Activated naive CD4-positive, alpha-beta T cell treated with anti-CD3 and anti-CD28 coated beads, Interleukin-2, amount 50 U/mL, for 72 hours (primary cell): ENCODE measurements around the gene TIMP2. TPM values are rescaled to one million over a fixed set of nuclear protein-coding genes. Genes with fewer than 3 reads are reported as not detected.
"Not testable (repeated sequence)": the region's sequence is repeated elsewhere in the genome, so short reads cannot be mapped to it uniquely, and the experiment has no call there.

Experiments used
- ATAC-seq, 2 donors: fragments of 150-1000 bp; cut with Tn5 transposase; 2 replicates each; pipeline ENCODE4 v1.10.0; 2021; ENCODE audit warnings: mild to moderate bottlenecking in 2 of 2, moderate library complexity in 2 of 2
- DNase-seq, 2 donors: peaks; one replicate each; pipeline ENCODE4 v3.0.0; 2021 to 2022; ENCODE audit warnings: low spot score in 2 of 2
- H3K27ac Mint-ChIP-seq, 2 donors: one replicate each; pipeline ENCODE4 v1.8.0; 2022; ENCODE audit warnings: mild to moderate bottlenecking in 2 of 2, mixed read lengths in 2 of 2
- H3K36me3 Mint-ChIP-seq, 2 donors: one replicate each; pipeline ENCODE4 v1.8.0; 2022; ENCODE audit warnings: mixed read lengths in 2 of 2
- H3K9me3 Mint-ChIP-seq, 2 donors: one replicate each; pipeline ENCODE4 v1.8.0; 2022; ENCODE audit warnings: mixed read lengths in 2 of 2
- total RNA-seq, 2 donors: library from RNA; stranded (reverse); gene quantifications; one replicate each; pipeline ENCODE4 v1.2.3, GENCODE V29; 2022

TIMP2 gene
- total RNA-seq, 2 donors from 2014 or later = 1.1 TPM

DNA sequence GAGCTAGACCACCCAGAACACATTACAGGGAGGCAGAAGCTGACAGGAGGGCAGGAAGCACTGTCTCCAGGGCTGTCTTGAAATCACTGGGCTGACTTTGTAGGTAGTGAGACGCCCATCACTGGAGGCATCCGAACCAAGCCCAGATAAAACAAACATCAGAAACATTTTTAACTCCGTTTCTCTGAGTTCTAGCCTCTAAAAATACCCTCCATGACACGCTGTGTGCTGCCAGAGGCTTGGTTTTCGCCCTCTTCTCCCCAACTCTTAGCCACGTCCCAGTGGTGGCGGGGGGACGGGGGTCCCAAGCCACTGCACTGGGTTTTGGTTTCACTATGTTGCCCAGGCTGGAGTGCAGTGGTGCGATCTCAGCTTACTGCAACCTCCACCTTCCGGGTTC, 23.4 kb downstream of the TIMP2 start:
- no peak overlapping the region for H3K27ac Mint-ChIP-seq
- no peaks in the 10 kb centered on the region for H3K36me3 Mint-ChIP-seq
- no peak for DNase-seq
- no peaks in the 10 kb centered on the region for H3K9me3 Mint-ChIP-seq
- no peak for ATAC-seq

GRCh38 chr17:78900816-78901215, 24.4 kb downstream of the TIMP2 start:
- Mint-ChIP-seq H3K36me3 (no peaks in the 10 kb centered on the region), H3K9me3 (no peaks in the 10 kb centered on the region), H3K27ac (no peak overlapping the region)
- ATAC-seq (no peak), DNase-seq (no peak)

- ATAC-seq (no peak), DNase-seq (no peak)
- Mint-ChIP-seq H3K36me3 (no peaks in the 10 kb centered on the region), H3K9me3 (no peaks in the 10 kb centered on the region), H3K27ac (no peak overlapping the region)
Measured at GRCh38 chr17:78899361-78900260, 25.6 kb downstream of the TIMP2 start.

GRCh38 chr17:78898947-78899346, 26.2 kb downstream of the TIMP2 start:
- no peak overlapping the region for H3K27ac Mint-ChIP-seq
- no peak for DNase-seq
- H3K9me3 Mint-ChIP-seq = no peaks in the 10 kb centered on the region
- no peak for ATAC-seq
- H3K36me3 Mint-ChIP-seq = no peaks in the 10 kb centered on the region

- Mint-ChIP-seq H3K36me3 (no peaks in the 10 kb centered on the region), H3K27ac (no peak overlapping the region), H3K9me3 (no peaks in the 10 kb centered on the region)
- ATAC-seq = no peak
- DNase-seq = no peak
Measured at GRCh38 chr17:78898075-78898836, 26.9 kb downstream of the TIMP2 start.

- Mint-ChIP-seq H3K36me3 (no peaks in the 10 kb centered on the region), H3K27ac (no peak overlapping the region)
Measured at GRCh38 chr17:78897664-78898047, 27.5 kb downstream of the TIMP2 start.

DNA sequence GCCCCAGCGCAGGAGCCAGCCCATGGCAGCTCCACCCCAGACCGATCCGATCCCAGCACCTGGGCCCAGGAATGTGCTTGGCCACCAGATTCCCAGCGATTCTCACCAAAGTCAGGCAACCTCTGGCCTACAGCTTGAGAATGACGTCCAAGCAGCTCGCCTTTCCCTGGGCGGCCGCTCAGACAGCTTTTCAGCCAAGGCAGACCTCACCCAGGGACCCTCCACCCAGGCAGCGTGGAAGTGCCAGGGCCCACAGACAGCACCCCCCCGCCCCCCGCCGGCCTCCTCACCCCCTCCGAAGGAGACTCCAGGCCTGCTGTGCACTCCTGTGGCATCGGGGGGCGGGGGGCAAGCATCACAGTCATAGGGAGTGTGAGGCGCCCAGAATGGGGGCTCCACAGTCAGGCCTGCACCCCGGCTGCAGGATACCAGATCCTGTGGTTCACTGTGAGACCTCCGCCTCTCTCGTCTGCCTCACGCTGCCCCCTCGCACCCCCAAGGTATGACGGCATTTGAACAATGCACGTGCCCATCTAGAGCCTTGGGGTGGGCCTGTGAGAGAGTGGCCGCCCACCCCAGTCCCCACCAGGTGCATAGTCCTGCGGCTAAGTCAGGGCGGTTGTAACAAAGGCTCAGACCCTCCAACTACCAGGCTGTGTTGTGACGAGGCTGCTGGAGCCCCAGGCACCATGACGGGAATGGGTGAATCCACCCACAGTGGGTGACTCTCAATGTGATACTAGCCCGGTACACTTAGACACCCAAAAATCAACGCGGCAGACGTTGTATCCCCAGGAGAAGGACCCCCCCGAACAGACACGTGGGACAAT, 28.1 kb downstream of the TIMP2 start:
- no peak for DNase-seq
- H3K27ac Mint-ChIP-seq = peak overlapping the region in 1 of 2 donors; percentile 54
- no peaks in the 10 kb centered on the region for H3K9me3 Mint-ChIP-seq
- ATAC-seq = no peak
- no peaks in the 10 kb centered on the region for H3K36me3 Mint-ChIP-seq

More at GRCh38 chr17:78897664-78898047, 27.5 kb downstream of the TIMP2 start:
- ATAC-seq (no peak), DNase-seq (no peak)
- no peaks in the 10 kb centered on the region for H3K9me3 Mint-ChIP-seq

- Mint-ChIP-seq H3K36me3 (no peaks in the 10 kb centered on the region), H3K27ac (peak overlapping the region in 1 of 2 donors; percentile 54), H3K9me3 (no peaks in the 10 kb centered on the region)
- DNase-seq (no peak), ATAC-seq (no peak)
Measured at GRCh38 chr17:78896091-78896833, 28.9 kb downstream of the TIMP2 start.

- no peak overlapping the region for H3K27ac Mint-ChIP-seq
Measured at GRCh38 chr17:78895322-78895721, 29.9 kb downstream of the TIMP2 start.

GRCh38 chr17:78893684-78894083, 31.5 kb downstream of the TIMP2 start:
- Mint-ChIP-seq H3K36me3 (no peaks in the 10 kb centered on the region), H3K27ac (no peak overlapping the region), H3K9me3 (no peaks in the 10 kb centered on the region)
- ATAC-seq = no peak
- no peak for DNase-seq

More at GRCh38 chr17:78895322-78895721, 29.9 kb downstream of the TIMP2 start:
- DNase-seq (no peak), ATAC-seq (no peak)
- no peaks in the 10 kb centered on the region for H3K36me3 Mint-ChIP-seq
- H3K9me3 Mint-ChIP-seq = no peaks in the 10 kb centered on the region

- H3K36me3 Mint-ChIP-seq = no peaks in the 10 kb centered on the region
- no peak for DNase-seq
- ATAC-seq = no peak
- H3K9me3 Mint-ChIP-seq = no peaks in the 10 kb centered on the region
- H3K27ac Mint-ChIP-seq = no peak overlapping the region
Measured at GRCh38 chr17:78892936-78893379, 32.2 kb downstream of the TIMP2 start.

DNA sequence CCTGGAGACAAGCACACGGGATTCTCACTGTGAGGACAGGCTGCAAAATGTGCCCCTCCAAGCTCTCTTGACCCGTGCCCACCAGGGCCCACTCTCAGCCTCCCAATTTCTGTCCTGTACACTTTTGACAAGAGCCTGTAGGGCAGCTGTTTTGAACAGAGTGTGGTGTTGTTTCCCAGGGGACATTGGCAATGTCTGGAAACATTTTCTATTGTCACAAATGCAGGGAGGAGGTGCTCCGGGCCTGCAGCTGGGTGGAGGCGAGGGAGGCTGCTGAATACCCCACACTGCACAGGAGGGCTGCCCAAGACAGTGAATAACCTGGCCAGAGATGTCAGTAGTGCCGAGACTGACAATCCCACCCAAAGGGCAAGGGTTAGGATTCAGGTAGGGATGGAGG, 32.7 kb downstream of the TIMP2 start:
- H3K9me3 Mint-ChIP-seq = no peaks in the 10 kb centered on the region
- DNase-seq (no peak), ATAC-seq (no peak)
- H3K36me3 Mint-ChIP-seq = no peaks in the 10 kb centered on the region
- H3K27ac Mint-ChIP-seq = no peak overlapping the region

DNA sequence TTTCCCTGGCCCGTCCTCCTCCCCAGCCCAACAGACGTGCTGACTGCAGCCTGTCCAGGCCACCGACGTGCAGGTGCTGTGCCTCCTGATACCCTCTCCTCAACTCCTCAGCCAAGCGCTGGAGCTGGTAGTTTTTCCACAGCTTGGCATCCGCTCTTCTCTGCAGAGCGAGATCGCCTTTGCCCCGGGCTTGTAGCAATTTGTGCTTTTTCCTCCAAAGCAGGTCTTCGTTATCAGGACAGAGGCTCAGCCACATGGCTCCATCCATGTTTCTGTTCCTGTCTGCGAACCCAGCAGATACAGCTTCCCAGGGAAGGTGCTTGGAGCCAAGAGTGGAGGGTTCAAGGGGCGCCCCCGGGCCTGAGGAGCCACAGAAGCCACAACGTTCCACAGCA, 33.1 kb downstream of the TIMP2 start:
- no peaks in the 10 kb centered on the region for H3K36me3 Mint-ChIP-seq
- H3K27ac Mint-ChIP-seq = no peak overlapping the region
- no peak for DNase-seq
- no peaks in the 10 kb centered on the region for H3K9me3 Mint-ChIP-seq
- ATAC-seq = no peak

GRCh38 chr17:78891406-78892061, 33.7 kb downstream of the TIMP2 start:
- no peaks in the 10 kb centered on the region for H3K36me3 Mint-ChIP-seq
- H3K27ac Mint-ChIP-seq = peak overlapping the region in 1 of 2 donors; percentile 49
- ATAC-seq (no peak), DNase-seq (no peak)
- H3K9me3 Mint-ChIP-seq = no peaks in the 10 kb centered on the region

DNA sequence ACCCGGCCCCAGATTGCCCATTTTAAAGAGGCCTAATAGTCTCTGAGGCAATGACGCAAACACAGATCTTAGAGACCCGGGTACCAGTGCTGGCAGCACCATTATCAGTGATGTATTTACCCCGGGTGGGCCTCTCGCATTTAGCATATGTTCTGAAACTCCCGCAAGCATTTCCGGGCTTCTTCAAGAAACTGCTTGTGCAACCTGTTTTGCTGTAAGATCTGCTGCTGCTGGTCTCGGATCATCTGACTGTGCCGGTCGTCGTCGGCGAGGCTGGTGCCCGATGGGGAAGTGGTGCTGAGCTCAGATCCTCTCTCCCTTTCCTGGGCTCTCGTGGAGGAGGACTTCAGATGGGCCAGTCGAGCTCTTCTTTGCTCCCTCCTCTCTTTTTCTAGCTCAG, 34.7 kb downstream of the TIMP2 start:
- H3K36me3 Mint-ChIP-seq = no peaks in the 10 kb centered on the region
- H3K27ac Mint-ChIP-seq = peak overlapping the region; percentile 44 to 49
- DNase-seq (peak in 1 of 2 donors; percentile 33), ATAC-seq (peak; percentile 74 to 75)
- H3K9me3 Mint-ChIP-seq = no peaks in the 10 kb centered on the region

DNA sequence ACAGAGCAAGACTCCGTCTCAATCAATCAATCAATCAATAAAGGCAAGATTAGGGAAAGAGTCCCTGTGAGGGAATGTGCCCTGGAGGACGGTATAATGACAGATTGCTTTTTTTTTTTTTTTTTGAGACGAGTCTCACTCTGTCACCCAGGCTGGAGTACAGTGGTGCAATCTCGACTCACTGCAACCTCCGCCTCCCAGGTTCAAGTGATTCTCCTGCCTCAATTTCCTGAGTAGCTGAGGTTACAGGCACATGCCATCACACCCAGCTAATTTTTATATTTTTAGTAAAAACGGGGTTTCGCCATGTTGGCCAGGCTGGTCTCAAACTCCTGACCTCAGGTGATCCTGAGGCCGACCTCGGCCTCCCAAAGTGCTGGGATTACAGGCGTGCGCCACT, 35.1 kb downstream of the TIMP2 start:
- H3K9me3 Mint-ChIP-seq, H3K36me3 Mint-ChIP-seq, DNase-seq: not testable (repeated sequence)
- peak overlapping the region in 1 of 2 donors; percentile 49 for H3K27ac Mint-ChIP-seq
- peak; percentile 18 to 21 for ATAC-seq
